KOPT-K1 (cell line): ENCODE results near the gene PIGB.
"Not testable (repeated sequence)": the region's sequence is repeated elsewhere in the genome, so short reads cannot be mapped to it uniquely, and the experiment has no call there.

Source experiments
- H3K27ac ChIP-seq: fragments of 200-600 bp; sonication (generic); 2 replicates; pipeline ENCODE4 v1.5.1; 2016; ENCODE audit warnings: antibody characterized with exemption, mild to moderate bottlenecking, low read depth, low read length; ENCODE audit not compliant: poor library complexity, severe bottlenecking
- H3K36me3 ChIP-seq: fragments of 200-600 bp; sonication (generic); 2 replicates; pipeline ENCODE4 v1.5.1; 2017; ENCODE audit warnings: antibody characterized with exemption, mild to moderate bottlenecking, low read length, moderate library complexity; ENCODE audit not compliant: insufficient read depth
- H3K9me3 ChIP-seq: fragments of 200-600 bp; sonication (generic); 2 replicates; pipeline ENCODE4 v1.5.1; 2017; ENCODE audit warnings: antibody characterized with exemption, low read length, mild to moderate bottlenecking; ENCODE audit not compliant: insufficient read depth, poor library complexity, severe bottlenecking

The PIGB gene

GRCh38 chr15:55387027-55387426 is 68.0 kb downstream of the PIGB start:
- H3K9me3 ChIP-seq: no peaks in the 10 kb centered on the region
- no peak overlapping the region for H3K27ac ChIP-seq
- no peaks in the 10 kb centered on the region for H3K36me3 ChIP-seq

- Histone ChIP-seq H3K36me3 (no peaks in the 10 kb centered on the region), H3K27ac (no peak overlapping the region), H3K9me3 (no peaks in the 10 kb centered on the region)
Measured at GRCh38 chr15:55389264-55389607, 70.2 kb downstream of the PIGB start.

GRCh38 chr15:55394694-55395093 is 75.7 kb downstream of the PIGB start:
- Histone ChIP-seq H3K27ac (no peak overlapping the region), H3K36me3 (no peaks in the 10 kb centered on the region), H3K9me3 (no peaks in the 10 kb centered on the region)

- Histone ChIP-seq H3K27ac (no peak overlapping the region), H3K9me3 (no peaks in the 10 kb centered on the region), H3K36me3 (no peaks in the 10 kb centered on the region)
Measured at GRCh38 chr15:55398243-55398642, 79.2 kb downstream of the PIGB start.

GRCh38 chr15:55400050-55400449 is 81.0 kb downstream of the PIGB start:
- not testable (repeated sequence) for H3K36me3 ChIP-seq, H3K27ac ChIP-seq, H3K9me3 ChIP-seq

GRCh38 chr15:55401786-55402246 is 82.8 kb downstream of the PIGB start:
- Histone ChIP-seq H3K9me3 (no peaks in the 10 kb centered on the region), H3K36me3 (no peaks in the 10 kb centered on the region), H3K27ac (no peak overlapping the region)

- Histone ChIP-seq H3K36me3 (no peaks in the 10 kb centered on the region), H3K27ac (no peak overlapping the region), H3K9me3 (no peaks in the 10 kb centered on the region)
Measured at GRCh38 chr15:55402707-55403106, 83.7 kb downstream of the PIGB start.

- Histone ChIP-seq H3K36me3 (no peaks in the 10 kb centered on the region), H3K27ac (no peak overlapping the region), H3K9me3 (no peaks in the 10 kb centered on the region)
Measured at GRCh38 chr15:55403531-55403930, 84.5 kb downstream of the PIGB start.
